GM19438 (cell line): Measurements from ENCODE around the gene ADAM19.

Experiments used
- ATAC-seq: cut with Tn5 transposase; IDR thresholded peaks from one replicate; pipeline ENCODE4 v1.9.1; 2021; ENCODE audit warnings: low read depth; ENCODE audit not compliant: unreplicated experiment

The ADAM19 gene

DNA sequence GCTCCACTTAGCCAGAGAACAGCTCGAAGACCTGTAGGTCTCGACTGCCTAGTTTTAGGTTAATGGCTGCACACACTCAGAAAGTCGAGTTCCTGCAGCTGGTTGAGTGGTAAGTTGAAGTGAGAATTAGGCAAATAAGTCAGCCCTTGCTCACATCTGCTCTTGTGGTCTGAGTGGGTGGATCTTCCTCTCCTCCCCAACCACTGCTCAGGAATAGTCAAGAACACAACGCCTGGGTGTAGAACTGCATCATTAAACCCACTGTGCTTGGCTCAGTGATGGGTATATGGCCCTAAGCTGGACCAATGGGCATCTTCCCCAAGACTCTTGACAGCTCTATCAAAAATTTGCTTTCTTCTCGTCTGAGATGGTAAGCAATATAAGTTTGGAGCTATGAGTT, 20.9 kb upstream of the ADAM19 start:
- ATAC-seq = peak; percentile 72

DNA sequence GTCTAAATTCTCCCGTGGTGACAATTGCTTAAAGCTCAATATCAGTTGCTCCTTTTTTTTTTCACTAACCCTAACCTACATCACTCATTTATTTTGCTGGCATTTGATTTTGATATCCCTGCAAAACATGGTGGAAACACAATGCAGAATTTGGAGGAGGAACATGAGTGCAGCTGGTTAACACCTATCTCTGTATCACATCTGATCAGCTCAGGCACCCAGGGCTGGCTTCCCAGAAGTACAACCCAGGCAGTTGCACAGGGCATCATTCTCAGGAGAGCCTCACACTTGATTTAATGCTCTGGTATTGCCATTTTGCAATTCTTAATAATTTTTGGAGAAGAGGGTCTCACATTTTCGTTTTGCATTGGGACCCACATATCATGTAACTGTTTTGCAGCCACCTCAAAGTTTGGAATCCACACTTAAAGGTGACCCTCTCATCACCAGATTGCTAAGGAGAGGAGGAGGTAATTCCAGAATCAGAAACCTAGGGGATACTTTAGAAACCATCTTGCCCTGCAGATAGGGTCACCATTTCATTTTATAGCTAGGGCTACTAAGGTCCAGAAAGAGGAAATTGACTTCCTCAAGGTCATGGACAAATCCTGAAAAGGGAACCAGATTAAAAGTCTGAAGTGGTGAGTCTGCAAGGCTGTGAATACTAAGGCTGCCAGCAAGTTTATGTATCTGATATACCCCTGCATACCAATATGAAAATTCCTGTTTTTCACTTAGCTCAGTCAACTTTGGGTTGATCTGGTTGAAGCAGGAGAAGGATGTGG, 19.3 kb upstream of the ADAM19 start:
- no peak for ATAC-seq

DNA sequence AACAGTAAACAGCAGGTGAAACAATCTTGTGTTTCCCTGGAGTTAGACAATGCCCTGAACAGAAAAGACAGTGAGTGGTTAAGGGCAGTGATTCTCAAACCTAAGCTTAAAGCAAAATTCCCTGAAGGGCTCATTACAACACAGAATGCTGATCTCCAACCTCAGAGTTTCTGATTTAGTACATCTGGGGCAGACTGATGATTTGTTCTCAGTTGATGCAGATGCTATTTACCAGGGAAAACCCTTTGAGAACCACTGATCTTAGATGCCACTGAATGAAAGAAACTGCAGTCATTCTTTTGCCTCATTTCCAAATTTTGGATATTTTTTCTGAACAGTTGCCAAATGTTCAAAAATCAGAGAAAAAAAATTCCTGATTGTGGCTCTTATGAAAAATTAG, 18.7 kb upstream of the ADAM19 start:
- no peak for ATAC-seq

DNA sequence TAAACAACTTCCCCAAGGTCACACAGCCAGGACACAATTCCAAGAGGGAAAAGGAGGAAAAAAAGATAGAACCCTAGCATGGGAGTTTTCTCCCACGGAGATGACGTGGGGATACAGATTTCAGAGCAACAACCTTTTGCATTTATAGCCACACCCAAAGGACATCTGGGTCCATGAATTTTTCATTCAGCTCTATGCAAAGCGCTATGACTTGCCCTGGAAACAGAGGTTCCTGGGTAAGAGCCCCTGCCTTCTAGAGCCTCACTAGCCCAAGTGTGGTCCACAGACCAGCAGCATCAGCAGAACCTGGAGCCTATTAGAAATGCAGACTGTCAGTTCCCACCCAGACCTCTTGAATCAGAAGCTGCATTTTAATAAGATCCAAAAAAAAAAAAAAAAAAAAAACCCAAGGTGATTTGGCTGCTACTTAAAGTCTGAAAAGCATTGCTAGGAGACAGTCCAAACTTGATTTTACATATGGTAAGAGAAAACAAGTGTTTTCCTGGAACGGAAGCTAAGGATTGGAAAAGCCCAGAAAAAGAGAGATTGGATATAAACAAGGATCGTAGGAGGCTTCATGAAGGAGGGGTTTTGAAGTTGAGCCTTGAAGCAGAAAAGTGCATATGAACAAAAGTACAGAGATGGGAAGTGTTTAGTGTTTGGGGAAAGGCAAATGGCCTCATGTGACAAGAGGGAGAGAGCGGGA, 17.6 kb upstream of the ADAM19 start:
- ATAC-seq = no peak

DNA sequence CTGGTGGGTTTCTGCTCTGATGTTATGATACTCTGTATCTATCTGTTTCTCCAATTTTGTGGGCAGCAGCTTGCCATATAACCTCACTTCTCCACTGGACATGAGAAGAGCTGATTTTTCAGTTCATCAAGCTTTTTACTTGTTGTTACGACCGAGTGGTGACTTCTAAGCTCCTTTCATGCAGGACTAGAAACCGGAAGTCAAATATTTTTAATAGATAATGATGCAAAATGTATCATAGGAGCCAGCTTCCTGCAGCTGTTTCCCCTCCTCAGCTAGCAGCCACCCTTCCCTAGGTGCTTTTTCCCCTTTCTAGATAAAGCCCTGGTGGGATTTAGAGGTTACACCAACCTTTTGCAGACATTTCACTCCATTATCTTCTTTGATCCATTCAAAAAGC, 17.0 kb upstream of the ADAM19 start:
- ATAC-seq = no peak

DNA sequence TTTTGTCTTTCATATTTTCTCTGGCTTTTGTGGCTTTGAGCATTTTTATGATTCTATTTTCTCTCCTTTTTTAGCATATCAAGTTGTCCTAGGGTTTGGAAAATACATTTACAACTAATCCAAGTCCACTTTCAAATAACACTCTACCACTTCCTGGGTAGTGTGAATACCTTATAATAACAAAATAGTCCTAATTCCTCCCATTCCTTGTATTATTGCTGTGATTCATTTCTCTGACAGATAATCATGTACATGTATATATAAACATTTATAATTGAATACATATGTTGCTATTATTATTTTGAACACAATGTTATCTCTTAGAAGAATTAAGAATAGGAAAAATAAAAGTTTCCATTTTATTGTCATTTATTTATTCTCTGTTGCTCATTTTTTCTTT, 14.9 kb upstream of the ADAM19 start:
- no peak for ATAC-seq

DNA sequence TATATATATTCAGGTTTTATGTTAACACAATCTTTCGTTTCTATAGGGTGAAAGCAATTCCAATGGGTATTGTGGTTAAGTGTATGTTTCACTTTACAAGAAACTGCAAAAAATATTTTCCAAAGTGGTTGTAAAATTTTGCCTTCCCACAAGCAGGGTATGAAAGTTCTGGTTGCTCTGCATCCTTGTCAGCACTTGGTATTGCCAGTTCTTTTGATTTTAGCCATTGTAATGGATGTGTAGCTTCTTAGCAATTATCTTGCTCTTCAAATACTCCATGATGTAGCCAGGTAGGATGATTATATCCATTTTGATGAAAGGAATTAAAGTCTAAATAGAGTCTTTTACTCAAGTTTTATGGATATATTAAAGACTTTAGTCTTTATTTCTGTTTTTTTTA, 9.1 kb upstream of the ADAM19 start:
- ATAC-seq = no peak

DNA sequence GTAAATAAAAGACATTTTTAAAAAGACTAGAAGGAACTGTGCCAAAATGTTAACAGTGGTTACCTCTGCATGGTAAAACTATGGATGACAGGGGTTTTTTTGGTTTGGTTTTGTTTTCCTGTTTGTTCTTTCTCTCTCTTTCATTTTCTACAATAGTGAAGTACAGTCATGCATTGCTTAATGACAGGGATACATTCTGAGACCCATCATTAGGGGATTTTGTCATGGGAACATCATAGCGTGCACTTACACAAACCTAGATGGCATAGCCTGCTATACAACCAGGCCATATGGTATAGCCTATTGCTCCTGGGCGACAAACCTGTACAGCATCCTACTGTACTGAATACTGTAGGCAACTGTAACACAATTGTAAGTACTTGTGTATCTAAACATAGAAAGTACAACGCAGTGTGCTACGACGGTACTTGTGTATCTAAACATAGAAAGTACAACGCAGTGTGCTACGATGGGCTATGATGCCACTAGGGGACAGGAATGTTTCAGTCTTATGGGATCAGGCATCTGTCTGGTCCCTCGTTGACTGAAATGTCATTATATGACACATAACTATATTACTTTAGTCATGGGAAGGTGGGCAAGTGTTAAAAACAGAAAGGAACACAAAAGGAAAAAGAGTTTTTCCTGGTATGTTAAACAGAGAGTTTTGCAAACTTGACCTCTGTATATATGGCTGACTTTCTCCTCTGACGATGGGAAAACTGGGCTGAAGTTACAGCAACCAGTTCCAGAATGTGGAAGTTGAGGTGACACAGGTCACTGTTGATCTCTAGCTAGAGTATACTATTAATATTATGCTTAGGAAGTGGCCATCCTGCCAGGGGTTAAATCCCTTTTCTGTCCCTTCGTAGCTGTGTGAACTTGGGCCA, 7.4 kb upstream of the ADAM19 start:
- ATAC-seq = peak; percentile 54

DNA sequence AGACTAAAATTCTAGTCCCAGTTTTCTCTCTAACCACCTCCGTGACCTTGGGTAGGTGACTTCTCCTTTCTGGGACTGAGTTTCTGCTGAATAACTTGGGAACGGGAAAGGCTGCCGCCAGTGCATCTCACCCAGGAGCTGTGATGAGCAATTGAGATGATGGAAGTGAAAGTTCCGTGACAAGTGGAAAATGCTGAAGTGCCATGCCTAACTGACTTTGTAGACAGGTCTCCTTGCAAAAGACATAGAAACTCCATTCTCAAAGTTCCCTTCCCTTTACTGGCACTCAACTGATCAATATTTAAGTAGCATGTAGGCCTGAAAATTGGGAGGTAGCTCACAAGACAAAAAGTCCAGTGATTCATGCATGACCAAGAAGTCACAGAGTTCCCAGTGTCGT, 6.3 kb upstream of the ADAM19 start:
- ATAC-seq = no peak

DNA sequence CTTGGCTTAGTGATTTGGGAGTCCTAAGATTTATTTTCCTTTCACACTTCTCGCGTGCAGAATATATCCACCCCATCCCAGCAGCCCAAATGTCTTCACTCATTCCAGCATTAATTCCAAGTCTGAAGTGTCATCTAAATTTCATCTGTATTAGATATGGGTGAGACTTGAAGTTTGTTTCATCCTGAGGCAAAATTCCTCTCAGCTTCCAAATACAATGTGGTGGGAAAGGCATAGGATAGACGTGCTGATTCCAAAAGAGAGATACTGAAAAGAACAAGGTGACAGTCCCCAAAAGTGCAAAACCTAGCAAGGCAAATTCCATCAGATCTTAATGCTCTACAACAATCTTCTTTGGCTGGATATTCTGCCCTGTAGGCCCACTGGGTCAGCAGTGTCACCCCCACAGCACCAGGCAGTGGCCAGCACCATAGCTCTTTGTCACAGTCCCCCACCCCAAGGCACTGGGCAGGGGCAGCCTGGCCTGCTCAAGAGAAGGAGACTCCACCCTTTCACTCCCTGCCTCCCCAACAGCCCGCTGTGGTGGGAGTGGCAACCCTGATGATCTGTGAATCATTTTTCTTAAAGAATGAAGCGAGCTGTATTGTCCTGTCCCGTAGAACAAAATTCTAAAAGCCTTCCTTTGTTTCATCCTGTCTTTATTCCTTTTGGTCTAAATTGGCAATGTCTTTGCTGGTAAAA, 2.7 kb upstream of the ADAM19 start:
- no peak for ATAC-seq

DNA sequence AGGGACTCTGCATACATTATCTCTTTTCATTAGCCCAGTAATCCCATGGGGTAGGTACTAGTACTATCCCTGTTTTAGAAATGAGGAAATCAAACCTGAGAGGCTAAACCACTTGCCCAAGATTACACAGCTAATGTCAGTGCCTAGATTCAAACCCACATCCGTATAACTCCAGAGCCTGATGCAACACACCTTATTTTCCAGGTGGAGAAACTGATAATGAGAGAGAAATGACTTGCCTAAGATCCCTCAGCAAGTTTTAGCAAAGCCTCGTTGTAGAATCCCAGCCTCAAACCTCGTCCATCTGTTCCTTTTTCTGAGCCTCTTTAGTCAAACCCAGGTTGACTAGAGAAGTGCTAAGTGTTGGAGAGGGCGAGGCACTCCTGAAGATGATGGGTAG, 1.1 kb upstream of the ADAM19 start:
- ATAC-seq = no peak

DNA sequence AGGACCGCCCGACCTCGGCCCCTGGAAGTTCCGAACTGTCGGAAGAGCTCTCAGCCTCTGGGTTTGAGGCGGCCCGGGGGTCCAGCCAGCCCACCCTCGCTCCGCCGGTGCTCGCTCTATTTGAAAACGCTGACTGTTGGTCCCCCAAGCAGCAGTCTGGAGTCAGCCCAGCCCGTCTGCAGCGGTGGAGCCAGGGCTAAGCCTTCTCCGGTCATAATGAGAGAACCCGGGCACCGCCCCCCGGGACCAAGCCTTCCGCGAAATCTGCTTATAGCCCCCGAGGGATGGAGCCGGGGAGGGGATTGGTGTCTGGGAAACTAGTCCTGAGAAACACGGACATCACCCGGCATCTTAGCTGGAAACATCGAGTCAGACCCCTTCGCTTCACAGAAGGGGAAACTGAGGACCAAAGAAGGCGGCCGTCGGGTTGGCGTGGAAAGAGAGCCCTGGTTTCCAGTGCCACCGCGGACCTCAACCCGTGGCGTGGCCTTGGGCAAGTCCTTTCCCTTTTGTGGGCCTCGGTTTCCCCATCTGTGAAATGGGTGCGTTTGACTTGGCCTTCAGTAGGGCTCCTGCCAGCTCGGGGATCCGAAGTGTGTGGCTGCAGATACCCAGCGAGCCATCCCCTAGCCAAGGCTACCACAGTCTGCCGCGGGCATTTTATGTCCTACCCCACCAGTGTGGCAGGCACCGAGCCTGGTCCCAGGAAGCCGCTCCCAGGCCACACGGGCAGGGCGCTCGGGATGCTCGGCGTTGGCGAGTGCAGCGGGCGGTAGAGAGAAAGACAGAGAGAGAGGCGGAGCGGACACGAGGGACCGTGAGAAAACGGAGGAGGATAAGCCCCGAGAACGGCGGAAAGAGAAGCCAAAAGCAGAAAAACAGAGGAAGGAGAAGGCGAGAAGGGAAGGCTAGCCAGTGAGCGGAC, 857 bp downstream of the ADAM19 start:
- ATAC-seq = no peak

DNA sequence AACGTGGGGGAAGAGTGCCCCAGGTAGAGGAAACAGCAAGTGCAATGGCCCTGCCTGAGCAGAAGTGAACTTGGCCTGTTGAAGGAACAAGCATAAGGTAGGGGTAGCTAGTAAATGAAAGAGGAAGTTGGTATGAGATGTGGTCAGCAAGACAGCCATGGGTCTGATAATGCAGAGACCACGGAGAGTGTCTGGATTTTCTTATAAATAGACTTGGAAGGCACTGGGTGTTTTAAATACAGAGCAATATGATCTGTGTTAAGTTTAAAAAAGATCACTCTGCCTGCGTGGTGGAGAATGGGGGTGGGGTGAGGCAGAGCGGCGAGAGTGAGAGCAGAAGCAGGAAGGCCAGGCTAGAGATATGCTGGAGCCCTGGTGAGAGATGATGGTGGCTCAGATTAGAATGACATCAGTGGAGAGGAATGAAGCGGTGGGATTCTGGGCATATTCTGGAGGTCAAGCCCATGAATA, 4.2 kb downstream of the ADAM19 start:
- ATAC-seq = peak; percentile 91

DNA sequence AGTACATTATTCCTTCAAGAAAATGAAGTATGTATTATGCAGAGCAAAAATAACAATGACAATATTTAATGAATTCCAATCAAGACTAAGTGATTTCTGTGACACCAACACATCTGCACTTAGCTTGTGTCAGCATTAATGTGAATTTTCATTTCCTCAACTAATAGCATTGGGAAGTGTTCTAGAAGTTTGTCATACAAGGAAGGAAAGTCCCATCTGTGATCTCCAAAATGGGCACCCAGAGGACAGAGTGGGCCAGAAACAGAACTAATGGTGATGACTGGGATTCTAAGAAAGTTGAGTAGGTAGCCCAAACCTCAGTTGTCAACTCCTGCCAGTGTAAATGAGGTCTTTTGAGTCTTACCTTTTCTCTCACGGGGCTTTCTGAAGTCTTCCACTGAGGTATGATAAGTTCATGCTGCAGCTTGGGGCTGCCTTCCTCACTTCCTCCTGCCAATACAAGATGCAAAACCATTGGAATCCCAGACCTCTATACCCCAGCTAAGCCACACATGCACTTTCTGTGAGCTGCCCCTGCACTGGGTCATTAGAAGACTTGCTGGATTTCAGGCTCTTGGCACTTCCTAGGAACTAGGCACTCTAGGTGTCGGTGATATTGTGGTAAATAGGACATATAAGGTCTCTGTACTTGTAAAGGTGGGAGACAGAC, 4.9 kb downstream of the ADAM19 start:
- ATAC-seq = peak; percentile 6

DNA sequence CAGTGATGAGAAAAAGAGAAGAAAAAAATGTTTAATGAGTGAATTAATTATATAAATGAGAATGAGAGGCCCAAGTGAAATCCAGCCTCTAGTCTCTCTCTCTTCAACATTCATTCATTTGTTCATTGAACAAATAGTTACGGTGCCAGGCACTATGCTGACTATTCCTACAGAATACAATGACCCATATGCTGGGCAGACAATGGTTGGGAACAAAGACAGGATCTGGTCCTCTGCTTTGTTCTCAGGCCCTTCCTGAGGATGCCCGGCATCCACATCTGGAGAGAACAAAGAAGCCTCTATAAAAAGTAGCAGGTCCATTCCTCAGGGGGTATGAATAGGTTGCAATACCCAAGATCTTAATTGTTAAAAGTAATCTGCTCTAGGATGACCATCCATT, 6.9 kb downstream of the ADAM19 start:
- ATAC-seq = no peak

DNA sequence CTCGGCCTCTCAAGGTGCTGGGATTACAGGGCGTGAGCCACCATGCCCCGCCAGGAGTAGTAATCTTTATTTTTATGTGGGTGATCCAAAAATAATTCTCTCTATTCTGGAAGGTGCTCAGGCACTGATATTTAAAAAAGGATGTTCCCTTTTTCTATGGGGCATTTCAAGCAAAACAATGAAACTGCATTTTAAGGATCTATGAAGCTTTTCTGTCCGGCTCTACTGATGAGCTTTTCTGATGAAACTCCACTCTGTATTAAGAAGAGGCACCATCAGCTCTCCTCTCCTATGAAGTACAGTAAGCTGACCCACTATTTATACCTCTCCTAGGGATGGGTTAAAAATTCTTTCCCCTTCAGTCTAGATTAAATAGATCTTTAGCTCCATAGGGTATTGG, 7.4 kb downstream of the ADAM19 start:
- ATAC-seq = no peak

DNA sequence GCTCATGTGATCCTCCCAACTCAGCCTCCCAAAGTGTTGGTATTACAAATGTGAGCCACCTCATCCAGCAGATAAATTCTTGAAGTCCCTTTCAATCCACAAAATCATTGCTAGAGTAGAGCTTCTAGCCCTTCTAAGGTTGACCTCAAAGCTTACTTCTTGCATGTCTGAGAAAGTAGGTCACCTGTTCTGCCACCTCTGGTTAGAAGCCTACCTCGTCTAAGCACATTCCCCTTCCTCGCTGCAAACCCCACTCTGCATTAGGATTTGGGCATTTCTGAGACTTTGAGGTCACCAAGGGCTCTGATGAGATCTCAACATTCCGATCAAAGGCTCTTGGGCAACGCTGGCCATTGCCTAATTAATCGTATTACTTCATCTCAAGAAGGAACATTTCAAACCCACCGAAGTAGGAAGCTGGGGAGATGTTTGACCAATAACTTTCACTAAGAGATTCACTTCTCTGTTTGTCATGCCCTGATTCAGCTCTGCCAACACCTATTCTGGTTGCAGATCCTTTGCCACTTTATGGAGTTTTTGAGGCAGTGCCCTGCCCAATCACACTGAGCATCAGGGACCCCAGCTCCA, 8.6 kb downstream of the ADAM19 start:
- ATAC-seq = no peak

DNA sequence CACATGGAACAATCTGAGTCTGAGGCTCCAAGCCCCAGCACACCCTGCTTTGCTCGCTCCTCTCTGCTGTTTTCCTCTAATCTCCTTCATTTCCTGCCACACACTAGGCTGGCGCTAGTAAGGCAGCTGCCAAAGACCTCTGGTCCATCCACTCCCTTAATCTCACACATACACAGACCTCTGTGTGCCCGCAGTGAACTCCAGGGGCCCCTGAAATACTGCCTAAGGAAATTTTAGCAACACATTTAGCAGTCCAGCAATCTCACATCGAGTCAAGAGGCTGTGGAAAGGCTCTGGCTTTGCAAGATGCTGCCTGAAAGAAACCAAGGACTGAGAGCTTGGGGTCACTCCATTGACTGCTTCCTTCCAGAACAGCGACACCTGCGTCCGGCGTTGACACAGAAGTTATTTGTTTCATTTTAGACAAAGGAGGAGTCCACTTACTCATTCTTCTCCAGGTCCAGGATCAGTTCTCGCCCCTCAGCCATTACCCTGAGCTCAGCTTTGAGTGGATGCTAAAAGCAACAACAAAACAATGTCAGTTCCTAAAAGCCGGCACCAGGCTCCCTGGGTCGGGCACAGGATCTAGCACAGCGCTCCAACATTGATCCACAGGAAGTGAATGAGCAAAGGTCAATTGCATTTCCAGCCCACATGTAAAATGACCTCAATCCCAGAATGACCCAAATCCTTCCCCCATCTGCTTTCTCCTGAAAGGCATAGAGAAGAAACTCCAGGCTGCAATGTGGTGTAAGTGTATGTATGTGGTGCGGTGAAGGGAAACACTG, 11.5 kb downstream of the ADAM19 start:
- no peak for ATAC-seq
